ENCODE results near the gene NAV3.

The NAV3 gene

GRCh38 chr12:77847680-77848431 is 17.2 kb downstream of the NAV3 start:
- DNase-seq: no peak

- no peak for DNase-seq
Observed at GRCh38 chr12:77850129-77850528, 19.4 kb downstream of the NAV3 start.

GRCh38 chr12:77850698-77851097 is 20.0 kb downstream of the NAV3 start:
- no peak for DNase-seq

- no peak for DNase-seq
Observed at GRCh38 chr12:77855548-77855947, 24.9 kb downstream of the NAV3 start.

GRCh38 chr12:77861317-77861716 is 30.6 kb downstream of the NAV3 start:
- no peak for DNase-seq

- no peak for DNase-seq
Observed at GRCh38 chr12:77865178-77865577, 34.5 kb downstream of the NAV3 start.

- DNase-seq: no peak
Observed at GRCh38 chr12:77878901-77879300, 48.2 kb downstream of the NAV3 start.

GRCh38 chr12:77882709-77883108 is 52.0 kb downstream of the NAV3 start:
- no peak for DNase-seq

- DNase-seq: no peak
Observed at GRCh38 chr12:77888611-77889010, 57.9 kb downstream of the NAV3 start.

GRCh38 chr12:77891518-77892147 is 60.9 kb downstream of the NAV3 start:
- DNase-seq: no peak

GRCh38 chr12:77893918-77894317 is 63.2 kb downstream of the NAV3 start:
- DNase-seq: no peak

GRCh38 chr12:77894556-77894955 is 63.9 kb downstream of the NAV3 start:
- no peak for DNase-seq

GRCh38 chr12:77895699-77896098 is 65.0 kb downstream of the NAV3 start:
- DNase-seq: no peak

GRCh38 chr12:77907936-77908335 is 77.2 kb downstream of the NAV3 start:
- DNase-seq: no peak

- no peak for DNase-seq
Observed at GRCh38 chr12:77914081-77914488, 83.4 kb downstream of the NAV3 start.

- no peak for DNase-seq
Observed at GRCh38 chr12:77915071-77915600, 84.4 kb downstream of the NAV3 start.

- no peak for DNase-seq
Observed at GRCh38 chr12:77916276-77916675, 85.6 kb downstream of the NAV3 start.

GRCh38 chr12:77918046-77918445 is 87.4 kb downstream of the NAV3 start:
- no peak for DNase-seq

- no peak for DNase-seq
Observed at GRCh38 chr12:77919450-77919849, 88.8 kb downstream of the NAV3 start.

GRCh38 chr12:77923882-77924281 is 93.2 kb downstream of the NAV3 start:
- no peak for DNase-seq

- no peak for DNase-seq
Observed at GRCh38 chr12:77924703-77925102, 94.0 kb downstream of the NAV3 start.

- DNase-seq: no peak
Observed at GRCh38 chr12:77925536-77926108, 94.9 kb downstream of the NAV3 start.

- DNase-seq: no peak
Observed at GRCh38 chr12:77928078-77928477, 97.4 kb downstream of the NAV3 start.

GRCh38 chr12:77932216-77932615 is 101.5 kb downstream of the NAV3 start:
- no peak for DNase-seq
